ENCODE measurements around the gene SUSD4. TPM values are rescaled to one million over a fixed set of nuclear protein-coding genes. Genes with fewer than 3 reads are reported as not detected.

The SUSD4 gene
- total and polyA plus RNA-seq, 9 of the 15 experiments (the other 6 are each of a cell fraction or from before 2014, with no cell fraction given) = 0.06 to 1.7 (median 0.09) TPM; not detected in 4

- no peak for TF ChIP-seq ZNF609 (CRISPR knock-in tag; IDR thresholded peaks at IDR 0.05; ENCODE audit: borderline replicate concordance)
- no peak for TF ChIP-seq ZKSCAN3 (CRISPR knock-in tag; IDR thresholded peaks at IDR 0.05)
- no peak for TF ChIP-seq ZBTB49 (CRISPR knock-in tag; IDR thresholded peaks at IDR 0.05; ENCODE audit: borderline replicate concordance)
- no peak for TF ChIP-seq ZNF717 (CRISPR knock-in tag; IDR thresholded peaks at IDR 0.05)
- TF ChIP-seq NCOR1 (IDR thresholded peaks at IDR 0.05) = no peak
These were observed 177.2 kb downstream of the SUSD4 start (continued) for GRCh38 chr1:223186800-223187199.

All from K562 (cell line).